ENCODE results near the gene DUSP22.

The DUSP22 gene

DNA sequence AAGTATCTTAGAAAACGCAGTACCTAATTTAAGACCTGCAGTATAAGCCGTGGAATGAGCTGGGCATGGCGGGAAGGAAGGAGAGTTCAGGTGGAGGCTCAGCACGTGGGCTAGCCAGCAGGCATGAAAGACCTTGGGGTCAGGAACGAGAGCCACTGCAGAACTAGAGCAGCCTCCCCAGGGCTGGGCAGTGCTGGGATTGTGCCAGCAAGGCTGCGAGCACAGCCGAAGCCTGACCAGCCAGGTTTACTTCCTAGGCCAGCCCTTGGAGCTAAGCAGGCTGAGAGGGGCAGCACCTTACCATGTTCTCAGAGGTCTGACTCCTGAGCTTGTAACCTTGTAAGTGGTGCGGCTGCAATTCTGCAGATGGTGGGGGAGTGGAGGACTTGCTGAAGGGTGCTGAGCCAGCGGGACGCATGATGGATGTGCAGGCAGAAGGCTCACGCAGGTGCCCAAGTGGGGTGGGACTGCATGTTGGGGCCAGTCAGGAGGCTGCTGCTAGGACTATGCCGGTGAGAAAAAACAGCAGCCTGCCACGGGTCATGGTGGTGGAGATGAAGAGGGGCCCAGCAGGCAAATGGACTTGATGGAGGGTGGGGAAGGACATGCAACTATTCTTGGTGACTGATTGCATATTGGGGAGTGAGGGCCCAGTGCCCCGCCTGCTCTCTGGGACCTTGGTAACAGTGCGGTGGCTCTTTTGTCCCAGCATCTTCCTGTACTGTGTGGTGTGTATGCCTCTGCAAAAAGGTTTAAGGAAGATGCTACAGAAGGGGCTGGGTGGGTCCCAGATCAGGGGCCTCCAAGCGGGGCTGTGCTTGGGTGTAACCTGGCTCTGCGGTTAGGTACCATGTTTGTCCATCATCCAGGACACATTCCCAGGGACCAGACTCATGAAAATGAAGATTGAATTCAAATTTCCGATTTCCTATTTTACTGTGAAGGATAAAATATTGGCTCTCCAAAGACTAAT is 61.6 kb downstream of the DUSP22 start:
- DNase-seq, result no peak

DNA sequence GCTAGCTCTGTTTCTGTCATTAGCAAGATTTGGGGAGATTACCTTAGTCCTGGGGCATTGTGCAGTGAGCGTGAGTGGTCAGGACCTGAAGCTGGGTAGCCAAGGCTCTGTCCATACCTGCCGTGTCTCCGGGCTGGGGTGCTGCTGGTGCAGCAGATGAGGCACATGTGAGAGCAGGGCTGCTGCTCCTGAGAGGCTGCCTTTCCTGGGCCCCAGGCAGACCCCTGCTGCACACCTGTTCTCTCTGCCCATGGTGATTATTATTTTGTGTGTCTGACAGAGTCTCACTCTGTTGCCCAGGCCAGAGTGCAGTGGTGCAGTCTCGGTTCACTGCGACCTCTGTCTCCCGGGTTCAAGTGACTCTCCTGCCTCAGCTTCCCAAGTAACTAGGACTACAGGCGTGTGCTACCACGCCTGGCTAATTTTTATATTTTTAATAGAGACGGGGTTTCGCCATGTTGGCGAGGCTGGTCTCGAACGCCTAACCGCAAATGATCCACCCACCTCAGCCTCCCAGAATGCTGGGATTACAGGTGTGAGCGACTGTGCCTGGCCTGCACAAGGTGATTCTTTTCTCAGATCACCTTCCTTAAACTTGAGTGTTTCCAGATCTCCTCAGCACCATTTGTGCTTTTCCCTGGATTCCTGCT is 62.5 kb downstream of the DUSP22 start:
- no peak for DNase-seq

DNA sequence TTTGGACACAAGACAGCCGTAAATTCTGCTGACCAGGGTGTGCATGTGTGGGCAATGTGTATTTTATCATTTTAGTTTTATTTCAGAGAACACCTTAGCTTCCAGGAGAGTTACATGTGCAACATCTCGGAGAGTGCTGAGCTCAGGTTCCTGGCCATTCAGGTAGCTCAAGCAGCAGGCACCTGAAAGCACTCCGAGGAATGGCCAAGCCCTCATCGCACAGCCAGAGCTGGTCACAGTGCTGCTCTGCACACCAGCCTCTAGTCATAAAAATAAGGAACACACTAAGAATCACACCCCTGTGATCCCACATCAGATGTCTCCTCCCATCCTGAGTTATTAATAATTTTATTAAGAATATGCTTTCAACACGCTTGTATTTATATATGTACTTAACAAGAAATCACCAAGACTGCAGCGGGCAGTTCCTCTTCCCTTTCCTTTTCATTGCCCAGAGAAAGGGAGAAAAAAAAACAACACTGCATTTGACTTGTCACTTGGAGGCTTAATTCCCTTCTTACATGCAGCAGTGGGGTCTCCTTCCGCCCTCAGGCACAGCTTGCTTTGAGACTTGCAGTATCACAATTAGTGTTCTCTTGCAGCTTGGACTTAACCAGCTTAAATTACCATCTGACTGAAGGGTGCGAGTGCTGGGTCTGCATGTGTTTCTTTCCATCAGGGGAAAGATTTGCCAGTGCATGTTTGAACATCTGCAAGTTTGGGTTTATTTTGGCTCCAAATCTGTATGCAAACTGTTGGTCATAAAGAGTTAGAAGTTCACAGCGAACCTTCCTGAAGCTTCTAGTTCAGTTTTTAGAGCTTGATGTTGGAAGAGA is 63.3 kb downstream of the DUSP22 start:
- DNase-seq, result no peak

GRCh38 chr6:356828-357251 is 64.6 kb downstream of the DUSP22 start:
- DNase-seq, result no peak

DNA sequence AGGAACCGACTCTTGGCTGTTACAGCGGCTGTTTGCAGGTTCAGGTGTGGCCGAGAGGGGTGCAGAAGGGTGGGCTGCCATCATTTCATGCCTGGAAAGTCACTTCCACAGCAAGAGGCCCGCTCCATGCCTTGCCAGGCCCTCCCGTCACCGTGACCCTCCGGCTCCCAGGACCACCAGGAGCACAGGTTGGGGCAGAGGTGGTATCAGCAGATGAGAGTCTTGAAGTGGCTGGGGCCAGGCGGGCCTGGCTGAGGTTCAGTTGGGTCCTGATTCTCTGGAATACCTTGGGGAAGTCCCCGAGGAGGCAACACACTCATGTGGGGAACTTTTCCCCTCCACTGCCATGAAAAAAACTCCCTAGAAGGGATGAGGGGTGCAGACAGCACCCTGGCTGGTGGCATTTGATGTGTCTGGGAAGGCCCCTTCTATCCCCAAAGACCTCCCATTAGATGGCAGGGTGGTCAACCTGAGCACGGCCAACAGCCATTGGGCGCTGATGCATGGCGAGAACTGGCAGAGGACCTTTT is 65.0 kb downstream of the DUSP22 start:
- no peak for DNase-seq

DNA sequence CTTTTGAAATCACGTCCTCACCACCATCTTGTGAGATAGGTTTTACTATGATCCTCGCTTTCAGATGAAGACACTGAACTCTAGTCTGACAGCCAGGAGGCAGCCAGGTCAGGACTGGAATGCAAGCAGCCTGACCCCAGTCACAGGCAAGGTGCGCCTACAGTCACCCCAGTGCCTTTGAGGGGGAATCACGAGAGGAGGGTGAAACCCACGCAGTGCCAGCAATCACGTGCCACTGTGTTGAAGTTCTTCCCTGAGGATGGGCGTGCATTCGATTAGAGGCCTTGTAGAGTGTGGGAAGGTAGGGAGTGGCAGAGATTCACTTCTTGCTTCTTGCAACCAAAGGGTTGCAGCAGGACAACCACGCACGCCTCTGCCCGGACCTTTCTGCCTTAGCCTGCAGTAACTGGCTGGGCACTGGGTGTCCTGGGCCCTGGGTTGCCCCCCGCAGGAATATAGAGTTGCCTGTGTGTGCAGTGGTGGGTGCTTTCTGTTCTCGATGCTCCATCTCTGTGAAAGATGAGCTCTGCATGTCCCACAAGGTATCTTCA is 65.6 kb downstream of the DUSP22 start:
- no peak for DNase-seq

DNA sequence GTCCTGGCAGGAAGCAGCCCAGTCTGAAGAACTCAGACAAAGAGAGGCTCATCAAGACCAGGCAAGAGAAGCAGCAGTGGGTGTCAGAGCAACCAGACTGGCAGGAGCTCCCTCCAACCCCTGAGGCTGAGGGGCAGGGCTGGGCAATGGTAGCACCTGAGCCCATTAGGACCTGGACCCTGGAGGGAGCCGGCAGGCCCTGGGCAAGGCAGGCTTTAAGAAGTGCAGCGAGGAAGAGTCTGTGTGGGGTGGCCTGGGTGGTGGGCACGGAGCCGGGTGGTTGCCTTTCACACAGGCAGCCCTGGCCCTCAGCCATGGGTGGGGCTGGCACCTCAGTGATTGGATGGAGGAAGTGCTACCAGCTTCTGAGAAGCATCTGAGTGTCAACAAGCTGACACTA is 66.1 kb downstream of the DUSP22 start:
- DNase-seq, result no peak

GRCh38 chr6:358847-359246 is 66.6 kb downstream of the DUSP22 start:
- DNase-seq, result no peak

GRCh38 chr6:359261-360035 is 67.2 kb downstream of the DUSP22 start:
- DNase-seq, result no peak

DNA sequence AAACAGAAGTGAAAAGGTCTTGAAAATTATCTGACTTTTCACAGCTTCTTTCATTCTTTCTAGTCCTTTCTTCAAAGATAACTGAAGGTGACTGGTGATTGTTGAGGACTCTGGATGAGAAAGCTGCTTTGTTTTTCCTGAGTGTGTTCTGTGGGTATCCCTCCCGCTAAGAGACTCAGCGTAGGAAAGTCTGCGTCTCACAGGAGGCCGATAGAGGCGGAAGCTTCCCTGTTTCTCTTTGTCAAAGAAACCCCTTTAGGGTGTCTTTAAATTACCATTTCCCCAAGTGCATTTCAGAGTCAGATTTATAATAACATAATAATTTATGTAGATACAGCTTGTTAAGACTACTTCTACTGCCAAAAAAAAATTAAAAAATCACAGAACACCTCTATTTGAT is 68.1 kb downstream of the DUSP22 start:
- DNase-seq, result no peak

DNA sequence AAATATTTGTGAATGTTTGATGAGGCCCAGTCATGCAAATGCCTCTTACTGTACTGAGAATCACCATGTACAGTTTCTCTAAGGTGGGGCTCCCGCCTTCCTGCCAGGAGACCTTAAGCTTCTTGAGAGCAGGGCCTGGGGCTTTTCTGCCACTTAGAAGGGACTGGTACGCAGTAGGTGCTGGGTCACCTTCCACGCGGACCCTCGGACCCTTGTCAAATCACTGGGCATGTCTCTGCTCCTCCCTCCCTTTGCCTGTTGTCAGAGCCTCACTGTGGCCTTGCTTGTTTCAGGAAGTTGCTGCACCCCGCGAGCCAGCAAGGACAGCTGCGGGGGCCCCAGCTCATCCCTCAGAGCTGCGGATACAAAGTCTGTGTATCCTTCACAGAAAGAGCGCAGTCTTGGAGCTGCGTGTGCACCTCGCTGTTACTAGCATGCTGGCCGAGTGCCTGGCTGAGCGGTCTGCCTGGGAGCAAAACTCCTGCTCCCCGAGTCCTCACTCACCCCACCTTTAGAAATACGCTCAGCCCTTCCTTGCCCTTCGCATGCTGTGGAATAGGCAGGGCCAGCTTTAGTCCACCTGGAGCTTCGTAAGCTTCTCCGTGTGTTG is 68.6 kb downstream of the DUSP22 start:
- DNase-seq, result no peak

- DNase-seq, result no peak
Measured at GRCh38 chr6:361411-362132, 69.3 kb downstream of the DUSP22 start.

DNA sequence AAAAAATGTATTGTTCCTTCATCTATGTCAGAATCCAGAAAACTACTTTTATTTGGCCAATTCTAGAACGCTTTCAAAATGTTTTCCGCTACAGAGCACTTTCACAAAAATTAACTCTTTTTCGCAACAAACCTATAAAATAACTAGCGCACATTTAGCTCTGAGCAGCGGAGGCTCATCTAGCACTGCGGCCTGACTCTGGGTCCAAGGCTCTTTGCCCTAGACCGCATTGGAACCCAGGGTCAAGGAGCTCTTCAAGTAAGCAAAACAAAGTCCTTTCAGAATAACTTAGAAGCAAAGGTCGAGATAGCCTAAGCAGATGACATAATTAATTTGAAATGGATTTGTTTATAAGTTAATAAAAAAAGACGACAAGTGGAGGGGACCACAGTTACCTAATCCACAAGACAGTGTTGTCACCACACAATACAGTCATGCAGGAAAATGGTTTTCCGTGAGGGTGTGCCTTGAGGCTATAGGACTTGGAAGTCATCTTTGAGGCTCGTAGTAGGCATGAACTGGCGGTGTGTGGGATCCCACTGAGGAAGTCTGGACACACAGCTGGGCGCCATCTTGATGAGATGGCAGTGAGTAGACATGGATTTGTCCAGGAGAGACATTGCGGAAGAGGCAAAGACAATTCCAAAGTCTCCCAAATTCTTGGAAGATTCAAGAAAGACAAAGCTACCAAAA is 70.1 kb downstream of the DUSP22 start:
- no peak for DNase-seq

DNA sequence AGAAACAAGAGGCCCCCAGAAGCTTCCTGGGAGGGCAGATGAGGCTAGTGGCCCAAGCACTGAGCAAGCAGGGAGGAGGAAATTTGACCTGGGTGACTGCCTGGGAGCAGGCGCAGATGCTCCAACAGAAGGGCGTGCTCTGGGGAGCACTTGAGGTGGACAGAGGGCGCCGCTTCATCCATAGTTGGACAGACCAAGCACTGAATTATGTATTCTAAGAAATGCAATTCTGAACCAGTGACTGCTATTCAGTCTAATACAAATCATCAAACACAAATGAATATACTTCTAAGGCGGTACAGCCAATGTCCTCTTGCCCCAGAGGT is 70.6 kb downstream of the DUSP22 start:
- DNase-seq, result no peak

DNA sequence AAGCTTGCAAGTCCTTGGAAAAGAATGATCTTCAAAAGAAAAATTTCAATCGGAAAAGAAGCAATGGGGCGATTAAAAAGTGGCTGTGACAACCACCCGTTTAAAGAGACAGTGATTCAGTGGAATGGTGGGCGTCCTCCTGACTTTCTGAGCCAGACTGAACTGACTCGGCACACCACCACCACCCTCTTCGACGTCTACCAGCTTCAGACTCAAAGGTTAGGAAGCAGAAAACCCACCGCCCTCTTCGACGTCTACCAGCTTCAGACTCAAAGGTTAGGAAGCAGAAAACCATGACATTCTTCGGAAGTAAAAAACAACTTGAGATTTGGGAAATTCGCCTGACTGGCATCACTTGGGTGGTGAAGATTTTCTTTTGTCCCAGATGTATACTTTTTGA is 71.0 kb downstream of the DUSP22 start:
- DNase-seq, result no peak

GRCh38 chr6:363909-364308 is 71.6 kb downstream of the DUSP22 start:
- DNase-seq, result no peak

DNA sequence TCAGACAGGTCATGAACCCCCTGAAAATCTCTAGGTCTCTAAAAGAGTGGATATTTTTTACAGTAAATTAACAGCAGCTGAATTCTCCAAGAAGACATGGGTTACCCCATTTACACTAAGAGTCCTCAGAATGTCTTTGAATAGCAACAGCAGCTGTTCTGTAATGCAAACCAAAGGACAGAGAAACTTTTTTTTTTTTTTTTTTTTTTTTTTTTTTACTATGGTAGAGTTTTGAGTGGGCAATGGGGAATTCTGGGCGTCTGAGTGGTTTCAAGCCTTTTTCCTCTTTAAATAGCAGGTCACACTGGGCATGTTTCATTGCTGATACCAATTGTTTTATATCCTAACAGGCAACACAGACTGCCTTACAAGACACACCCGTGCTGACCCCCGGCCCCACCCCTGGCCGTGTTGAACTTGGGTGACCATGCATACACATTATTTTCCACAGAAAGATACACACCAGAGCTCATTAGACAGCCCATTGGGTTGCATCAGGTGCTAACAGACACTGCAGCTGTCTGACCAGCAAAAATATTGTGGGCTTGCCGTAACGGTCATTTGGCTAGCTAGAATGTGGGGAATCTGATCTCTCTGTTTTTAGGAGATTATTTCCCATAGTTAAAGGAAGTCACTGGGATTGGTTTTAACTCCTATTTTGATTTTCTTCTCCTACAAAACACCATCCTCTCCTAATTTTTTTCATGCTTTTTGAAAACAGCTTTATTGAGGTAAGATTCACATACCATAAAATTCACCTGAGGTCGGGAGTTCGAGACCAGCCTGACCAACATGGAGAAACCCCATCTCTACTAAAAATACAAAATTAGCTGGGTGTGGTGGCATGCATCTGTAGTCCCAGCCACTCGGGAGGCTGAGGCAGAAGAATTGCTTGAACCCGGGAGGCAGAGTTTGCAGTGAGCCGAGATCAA is 72.6 kb downstream of the DUSP22 start:
- DNase-seq, result no peak

GRCh38 chr6:365835-366234 is 73.5 kb downstream of the DUSP22 start:
- DNase-seq, result no peak

All from stimulated activated CD4-positive, alpha-beta T cell treated with anti-CD3 and anti-CD28 coated beads, Interleukin-2, amount 100 ng/mL, for 48 hours (primary cell).